WTC11 (cell line): ENCODE measurements around the gene CLDN7. TPM values are rescaled to one million over a fixed set of nuclear protein-coding genes. Genes with fewer than 3 reads are reported as not detected.

ENCODE experiments used
- ATAC-seq: fragments of 200-7000 bp; cut with Tn5 transposase; 2 replicates; pipeline ENCODE4 v1.10.0; 2021; ENCODE audit warnings: mild to moderate bottlenecking, moderate library complexity
- CTCF ChIA-PET: fragments of 300-600 bp; sonication (Branson Sonifier 250); formaldehyde crosslinking; loops from one replicate; lab custom pipeline; 2021; ENCODE audit warnings: antibody characterized with exemption; lab: Charles Lee
- POLR2A ChIA-PET: fragments of 350-600 bp; sonication (Branson Sonifier 250); formaldehyde crosslinking; loops from one replicate; lab custom pipeline; 2021; ENCODE audit warnings: antibody characterized with exemption; lab: Charles Lee
- DNase-seq: peaks from one replicate; pipeline ENCODE4 v3.0.0; 2021; ENCODE audit warnings: low spot score
- H3K27ac Mint-ChIP-seq: 2 replicates; pipeline ENCODE4 v1.8.0; 2021; ENCODE audit warnings: mixed read lengths
- H3K27me3 Mint-ChIP-seq: 2 replicates; pipeline ENCODE4 v1.8.0; 2021; ENCODE audit warnings: low read depth, mild to moderate bottlenecking, moderate library complexity, mixed read lengths
- H3K36me3 Mint-ChIP-seq: 2 replicates; pipeline ENCODE4 v1.8.0; 2021; ENCODE audit warnings: mixed read lengths
- H3K4me1 Mint-ChIP-seq: 2 replicates; pipeline ENCODE4 v1.8.0; 2022; ENCODE audit warnings: mixed read lengths
- H3K4me3 Mint-ChIP-seq: 2 replicates; pipeline ENCODE4 v1.8.0; 2021; ENCODE audit warnings: mild to moderate bottlenecking, moderate library complexity, mixed read lengths
- H3K9me3 Mint-ChIP-seq: 2 replicates; pipeline ENCODE4 v1.8.0; 2021; ENCODE audit warnings: mixed read lengths
- ARID4B ChIP-seq: sonication (generic); formaldehyde crosslinking; IDR thresholded peaks from 2 replicates; pipeline ENCODE4 v1.8.0; 2023; ENCODE audit warnings: missing genetic modification reagents, mild to moderate bottlenecking, borderline replicate concordance
- ATF3 ChIP-seq: sonication (generic); formaldehyde crosslinking; conservative IDR thresholded peaks from 2 replicates; pipeline ENCODE4 v1.8.1; 2022; ENCODE audit warnings: mild to moderate bottlenecking, missing genetic modification reagents
- ERG ChIP-seq: fragments of 250-450 bp; sonication (Bioruptor Pico); IDR thresholded peaks from 2 replicates; pipeline ENCODE4 v1.8.0; 2021; ENCODE audit warnings: mild to moderate bottlenecking
- FOXK1 ChIP-seq: sonication (generic); formaldehyde crosslinking; IDR thresholded peaks from 2 replicates; pipeline ENCODE4 v1.8.0; 2022; ENCODE audit warnings: mild to moderate bottlenecking, moderate library complexity, missing genetic modification reagents
- FOXP1 ChIP-seq: sonication (generic); formaldehyde crosslinking; IDR thresholded peaks from 2 replicates; pipeline ENCODE4 v1.8.0; 2022; ENCODE audit warnings: missing genetic modification reagents, mild to moderate bottlenecking, moderate library complexity, borderline replicate concordance
- GABPB1 ChIP-seq: sonication (generic); formaldehyde crosslinking; IDR thresholded peaks from 2 replicates; pipeline ENCODE4 v1.8.1; 2023; ENCODE audit warnings: mild to moderate bottlenecking, missing genetic modification reagents
- HMGXB4 ChIP-seq: sonication (generic); formaldehyde crosslinking; IDR thresholded peaks from 2 replicates; pipeline ENCODE4 v1.8.1; 2023; ENCODE audit warnings: mild to moderate bottlenecking, moderate library complexity, missing genetic modification reagents
- MLX ChIP-seq: sonication (generic); formaldehyde crosslinking; IDR thresholded peaks from 2 replicates; pipeline ENCODE4 v1.8.1; 2023; ENCODE audit warnings: mild to moderate bottlenecking, missing genetic modification reagents, moderate library complexity
- NFE2L1 ChIP-seq: sonication (generic); formaldehyde crosslinking; IDR thresholded peaks from 2 replicates; pipeline ENCODE4 v1.8.1; 2023; ENCODE audit warnings: missing genetic modification reagents
- OVOL2 ChIP-seq: fragments of 250-450 bp; sonication (Bioruptor Pico); IDR thresholded peaks from 2 replicates; pipeline ENCODE4 v1.9.0; 2021; ENCODE audit warnings: mild to moderate bottlenecking, borderline replicate concordance
- PREB ChIP-seq: sonication (generic); formaldehyde crosslinking; IDR thresholded peaks from 2 replicates; pipeline ENCODE4 v1.8.1; 2022; ENCODE audit warnings: mild to moderate bottlenecking, missing genetic modification reagents, moderate library complexity, borderline replicate concordance
- RORB ChIP-seq: fragments of 250-450 bp; sonication (Bioruptor Pico); IDR thresholded peaks from 2 replicates; pipeline ENCODE4 v1.9.0; 2021; ENCODE audit warnings: mild to moderate bottlenecking
- SP1 ChIP-seq: sonication (generic); formaldehyde crosslinking; conservative IDR thresholded peaks from 2 replicates; pipeline ENCODE4 v1.8.1; 2022; ENCODE audit warnings: missing genetic modification reagents
- USF1 ChIP-seq: sonication (generic); formaldehyde crosslinking; IDR thresholded peaks from 2 replicates; pipeline ENCODE4 v1.8.0; 2022; ENCODE audit warnings: mild to moderate bottlenecking, missing genetic modification reagents
- ZNF416 ChIP-seq: fragments of 250-450 bp; sonication (Bioruptor Pico); IDR thresholded peaks from 2 replicates; pipeline ENCODE4 v1.9.0; 2021; ENCODE audit warnings: mild to moderate bottlenecking, inconsistent platforms
- ZNF532 ChIP-seq: fragments of 250-450 bp; sonication (Bioruptor Pico); IDR thresholded peaks from 2 replicates; pipeline ENCODE4 v1.9.0; 2021; ENCODE audit warnings: mild to moderate bottlenecking, borderline replicate concordance
- total RNA-seq: library from RNA; stranded (reverse); gene quantifications from 3 replicates; pipeline ENCODE4 v1.2.3, GENCODE V29; 2021

Gene CLDN7
- total RNA-seq, 1 experiment from 2014 or later: 136 TPM

- peak; percentile 80; the same call in 1 of the 2 replicates for TF ChIP-seq ARID4B (CRISPR knock-in tag)
- no peak for TF ChIP-seq NFE2L1 (CRISPR knock-in tag)
These were observed 20.2 kb downstream of the CLDN7 start, which contains the start of gene GABARAP (continued) for GRCh38 chr17:7241783-7242716.

- peak overlapping the region; percentile 99 for H3K27ac Mint-ChIP-seq
- H3K9me3 Mint-ChIP-seq: no peaks in the 10 kb centered on the region
- H3K27me3 Mint-ChIP-seq: no peaks in the 10 kb centered on the region
- ChIA-PET POLR2A (interaction anchor here (0.8 to 2.3 kb wide), 3 partner anchors 10 to 39 kb away, joined by 3 to 8 read pairs (median 3); partner anchors contain the start of genes CTDNEP1, DLG4 and ELP5), CTCF (interaction anchor here (0.5 to 3.4 kb wide), 5 partner anchors 21 to 476 kb away, joined by 5 to 21 read pairs (median 10); partner anchors contain the start of genes ACADVL, DLG4 and SLC2A4)
- peaks cover 33% of the 10 kb centered on the region for H3K4me1 Mint-ChIP-seq
- ATAC-seq: no peak
- peaks cover 32% of the 10 kb centered on the region for H3K36me3 Mint-ChIP-seq
- peak overlapping the region; percentile 90 for H3K4me3 Mint-ChIP-seq
- no peak for DNase-seq
- TF ChIP-seq SP1 (no peak), GABPB1 (CRISPR knock-in tag) (no peak), OVOL2 (no peak), RORB (CRISPR knock-in tag) (no peak), PREB (CRISPR knock-in tag) (no peak), ZNF416 (no peak), FOXK1 (CRISPR knock-in tag) (no peak), USF1 (CRISPR knock-in tag) (no peak), ATF3 (CRISPR knock-in tag) (no peak), ERG (CRISPR knock-in tag) (no peak), FOXP1 (no peak), MLX (CRISPR knock-in tag) (no peak), HMGXB4 (CRISPR knock-in tag) (no peak), ZNF532 (no peak)
These were observed 21.1 kb downstream of the CLDN7 start for GRCh38 chr17:7241090-7241733.
